ENCODE measurements around the gene PRKD2.

DNA sequence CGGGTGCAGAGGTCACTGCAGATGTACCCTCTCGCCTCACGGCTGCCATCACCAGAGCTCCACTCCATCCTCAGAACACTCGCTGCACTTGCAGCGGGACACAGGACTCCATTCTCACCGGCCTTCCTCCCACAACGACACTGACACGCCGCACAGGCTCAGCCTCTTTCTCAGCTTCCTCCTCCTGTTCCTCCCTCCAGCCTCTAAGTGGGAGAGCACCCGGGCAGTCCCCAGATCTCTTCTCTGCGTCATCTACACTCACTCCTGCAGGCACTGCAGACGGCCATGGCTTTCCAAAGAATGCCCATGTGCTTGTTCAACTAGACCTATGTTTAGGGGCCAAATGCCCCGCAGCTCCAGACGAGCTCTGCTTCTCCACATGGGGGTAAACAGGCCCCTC is 14.7 kb upstream of the PRKD2 start:
- TF ChIP-seq, protein P1, sequence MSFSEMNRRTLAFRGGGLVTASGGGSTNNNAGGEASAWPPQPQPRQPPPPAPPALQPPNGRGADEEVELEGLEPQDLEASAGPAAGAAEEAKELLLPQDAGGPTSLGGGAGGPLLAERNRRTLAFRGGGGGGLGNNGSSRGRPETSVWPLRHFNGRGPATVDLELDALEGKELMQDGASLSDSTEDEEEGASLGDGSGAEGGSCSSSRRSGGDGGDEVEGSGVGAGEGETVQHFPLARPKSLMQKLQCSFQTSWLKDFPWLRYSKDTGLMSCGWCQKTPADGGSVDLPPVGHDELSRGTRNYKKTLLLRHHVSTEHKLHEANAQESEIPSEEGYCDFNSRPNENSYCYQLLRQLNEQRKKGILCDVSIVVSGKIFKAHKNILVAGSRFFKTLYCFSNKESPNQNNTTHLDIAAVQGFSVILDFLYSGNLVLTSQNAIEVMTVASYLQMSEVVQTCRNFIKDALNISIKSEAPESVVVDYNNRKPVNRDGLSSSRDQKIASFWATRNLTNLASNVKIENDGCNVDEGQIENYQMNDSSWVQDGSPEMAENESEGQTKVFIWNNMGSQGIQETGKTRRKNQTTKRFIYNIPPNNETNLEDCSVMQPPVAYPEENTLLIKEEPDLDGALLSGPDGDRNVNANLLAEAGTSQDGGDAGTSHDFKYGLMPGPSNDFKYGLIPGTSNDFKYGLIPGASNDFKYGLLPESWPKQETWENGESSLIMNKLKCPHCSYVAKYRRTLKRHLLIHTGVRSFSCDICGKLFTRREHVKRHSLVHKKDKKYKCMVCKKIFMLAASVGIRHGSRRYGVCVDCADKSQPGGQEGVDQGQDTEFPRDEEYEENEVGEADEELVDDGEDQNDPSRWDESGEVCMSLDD (tag by site-specific recombination; IDR thresholded peaks at IDR 0.05): no peak
- TF ChIP-seq, protein P2, sequence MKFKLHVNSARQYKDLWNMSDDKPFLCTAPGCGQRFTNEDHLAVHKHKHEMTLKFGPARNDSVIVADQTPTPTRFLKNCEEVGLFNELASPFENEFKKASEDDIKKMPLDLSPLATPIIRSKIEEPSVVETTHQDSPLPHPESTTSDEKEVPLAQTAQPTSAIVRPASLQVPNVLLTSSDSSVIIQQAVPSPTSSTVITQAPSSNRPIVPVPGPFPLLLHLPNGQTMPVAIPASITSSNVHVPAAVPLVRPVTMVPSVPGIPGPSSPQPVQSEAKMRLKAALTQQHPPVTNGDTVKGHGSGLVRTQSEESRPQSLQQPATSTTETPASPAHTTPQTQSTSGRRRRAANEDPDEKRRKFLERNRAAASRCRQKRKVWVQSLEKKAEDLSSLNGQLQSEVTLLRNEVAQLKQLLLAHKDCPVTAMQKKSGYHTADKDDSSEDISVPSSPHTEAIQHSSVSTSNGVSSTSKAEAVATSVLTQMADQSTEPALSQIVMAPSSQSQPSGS (tag by site-specific recombination; IDR thresholded peaks at IDR 0.05; ENCODE audit: low read depth): no peak
- TF ChIP-seq, protein P3, sequence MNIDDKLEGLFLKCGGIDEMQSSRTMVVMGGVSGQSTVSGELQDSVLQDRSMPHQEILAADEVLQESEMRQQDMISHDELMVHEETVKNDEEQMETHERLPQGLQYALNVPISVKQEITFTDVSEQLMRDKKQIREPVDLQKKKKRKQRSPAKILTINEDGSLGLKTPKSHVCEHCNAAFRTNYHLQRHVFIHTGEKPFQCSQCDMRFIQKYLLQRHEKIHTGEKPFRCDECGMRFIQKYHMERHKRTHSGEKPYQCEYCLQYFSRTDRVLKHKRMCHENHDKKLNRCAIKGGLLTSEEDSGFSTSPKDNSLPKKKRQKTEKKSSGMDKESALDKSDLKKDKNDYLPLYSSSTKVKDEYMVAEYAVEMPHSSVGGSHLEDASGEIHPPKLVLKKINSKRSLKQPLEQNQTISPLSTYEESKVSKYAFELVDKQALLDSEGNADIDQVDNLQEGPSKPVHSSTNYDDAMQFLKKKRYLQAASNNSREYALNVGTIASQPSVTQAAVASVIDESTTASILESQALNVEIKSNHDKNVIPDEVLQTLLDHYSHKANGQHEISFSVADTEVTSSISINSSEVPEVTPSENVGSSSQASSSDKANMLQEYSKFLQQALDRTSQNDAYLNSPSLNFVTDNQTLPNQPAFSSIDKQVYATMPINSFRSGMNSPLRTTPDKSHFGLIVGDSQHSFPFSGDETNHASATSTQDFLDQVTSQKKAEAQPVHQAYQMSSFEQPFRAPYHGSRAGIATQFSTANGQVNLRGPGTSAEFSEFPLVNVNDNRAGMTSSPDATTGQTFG (tag by site-specific recombination; IDR thresholded peaks at IDR 0.05; ENCODE audit: borderline replicate concordance): no peak
- TF ChIP-seq, protein P4, sequence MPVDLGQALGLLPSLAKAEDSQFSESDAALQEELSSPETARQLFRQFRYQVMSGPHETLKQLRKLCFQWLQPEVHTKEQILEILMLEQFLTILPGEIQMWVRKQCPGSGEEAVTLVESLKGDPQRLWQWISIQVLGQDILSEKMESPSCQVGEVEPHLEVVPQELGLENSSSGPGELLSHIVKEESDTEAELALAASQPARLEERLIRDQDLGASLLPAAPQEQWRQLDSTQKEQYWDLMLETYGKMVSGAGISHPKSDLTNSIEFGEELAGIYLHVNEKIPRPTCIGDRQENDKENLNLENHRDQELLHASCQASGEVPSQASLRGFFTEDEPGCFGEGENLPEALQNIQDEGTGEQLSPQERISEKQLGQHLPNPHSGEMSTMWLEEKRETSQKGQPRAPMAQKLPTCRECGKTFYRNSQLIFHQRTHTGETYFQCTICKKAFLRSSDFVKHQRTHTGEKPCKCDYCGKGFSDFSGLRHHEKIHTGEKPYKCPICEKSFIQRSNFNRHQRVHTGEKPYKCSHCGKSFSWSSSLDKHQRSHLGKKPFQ (tag by site-specific recombination; IDR thresholded peaks at IDR 0.05): no peak
- TF ChIP-seq, protein P5, sequence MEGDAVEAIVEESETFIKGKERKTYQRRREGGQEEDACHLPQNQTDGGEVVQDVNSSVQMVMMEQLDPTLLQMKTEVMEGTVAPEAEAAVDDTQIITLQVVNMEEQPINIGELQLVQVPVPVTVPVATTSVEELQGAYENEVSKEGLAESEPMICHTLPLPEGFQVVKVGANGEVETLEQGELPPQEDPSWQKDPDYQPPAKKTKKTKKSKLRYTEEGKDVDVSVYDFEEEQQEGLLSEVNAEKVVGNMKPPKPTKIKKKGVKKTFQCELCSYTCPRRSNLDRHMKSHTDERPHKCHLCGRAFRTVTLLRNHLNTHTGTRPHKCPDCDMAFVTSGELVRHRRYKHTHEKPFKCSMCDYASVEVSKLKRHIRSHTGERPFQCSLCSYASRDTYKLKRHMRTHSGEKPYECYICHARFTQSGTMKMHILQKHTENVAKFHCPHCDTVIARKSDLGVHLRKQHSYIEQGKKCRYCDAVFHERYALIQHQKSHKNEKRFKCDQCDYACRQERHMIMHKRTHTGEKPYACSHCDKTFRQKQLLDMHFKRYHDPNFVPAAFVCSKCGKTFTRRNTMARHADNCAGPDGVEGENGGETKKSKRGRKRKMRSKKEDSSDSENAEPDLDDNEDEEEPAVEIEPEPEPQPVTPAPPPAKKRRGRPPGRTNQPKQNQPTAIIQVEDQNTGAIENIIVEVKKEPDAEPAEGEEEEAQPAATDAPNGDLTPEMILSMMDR (tag by site-specific recombination; IDR thresholded peaks at IDR 0.05): no peak
- no peak for TF ChIP-seq ZNF433 (tag by site-specific recombination; IDR thresholded peaks at IDR 0.05; ENCODE audit: low read depth)
- no peak for TF ChIP-seq REPIN1 (tag by site-specific recombination; IDR thresholded peaks at IDR 0.05; ENCODE audit: low read depth)
- no peak for TF ChIP-seq TCF7L2 (IDR thresholded peaks at IDR 0.05; ENCODE audit: borderline replicate concordance, low read depth, low read length)
